GM18526 (cell line): ENCODE results near the gene CMIP.

Experiments used
- POLR2A ChIP-seq: IDR thresholded peaks from 3 replicates; pipeline ENCODE4 v1.6.1; 2011; ENCODE audit not compliant: insufficient read length; ENCODE audit errors: extremely low read depth

Gene CMIP

GRCh38 chr16:81700780-81701165 is 256.2 kb downstream of the CMIP start:
- TF ChIP-seq POLR2A, result no peak

DNA sequence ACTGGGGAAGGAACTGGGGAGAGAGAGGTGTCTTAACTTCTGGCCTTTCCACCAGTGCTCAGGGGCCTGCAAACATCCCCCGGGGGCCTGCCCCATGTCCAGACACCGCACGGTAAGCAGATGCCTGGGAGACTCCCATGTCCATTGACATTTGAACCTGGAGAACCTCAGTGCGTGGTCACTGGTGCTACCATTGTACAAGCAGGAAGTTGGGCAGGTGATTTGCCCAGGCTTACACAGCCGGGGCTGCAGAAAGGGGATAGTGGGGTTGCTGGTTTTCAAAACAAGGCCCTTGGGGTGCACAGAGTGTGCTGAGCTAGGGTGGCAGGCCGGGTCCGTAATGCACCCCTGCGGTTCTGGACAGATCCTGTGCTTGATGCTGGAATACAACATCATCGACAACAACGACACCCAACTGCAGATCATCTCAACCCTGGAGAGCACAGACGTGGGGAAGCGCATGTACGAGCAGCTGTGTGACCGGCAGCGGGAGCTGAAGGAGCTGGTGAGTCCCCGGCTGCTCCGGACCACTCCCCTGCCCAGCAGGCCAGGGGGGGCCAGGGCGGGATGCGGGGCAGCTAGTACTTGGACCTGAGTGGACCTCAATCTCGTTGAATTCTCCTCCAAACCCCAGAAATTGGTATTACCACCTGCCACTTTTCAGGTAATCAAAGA is 256.8 kb downstream of the CMIP start:
- no peak for TF ChIP-seq POLR2A

DNA sequence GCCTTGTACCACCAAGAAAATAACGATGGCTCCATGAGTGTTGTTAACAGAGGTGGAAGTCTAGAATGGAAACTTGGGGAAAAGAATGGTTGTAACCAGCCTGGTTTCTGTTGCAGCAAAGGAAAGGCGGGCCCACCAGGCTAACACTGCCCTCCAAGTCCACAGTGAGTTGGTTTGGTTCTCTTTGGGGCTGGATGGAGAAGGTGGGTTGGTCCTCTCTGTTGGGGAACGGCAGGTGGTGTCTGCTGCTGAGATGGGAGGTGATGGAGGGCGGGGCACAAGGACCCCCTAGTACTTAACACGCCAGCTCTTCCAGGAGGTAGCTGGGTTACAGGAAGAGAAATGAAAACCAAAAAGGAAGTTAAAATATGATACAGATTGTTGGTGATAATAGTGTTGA is 257.9 kb downstream of the CMIP start:
- no peak for TF ChIP-seq POLR2A

DNA sequence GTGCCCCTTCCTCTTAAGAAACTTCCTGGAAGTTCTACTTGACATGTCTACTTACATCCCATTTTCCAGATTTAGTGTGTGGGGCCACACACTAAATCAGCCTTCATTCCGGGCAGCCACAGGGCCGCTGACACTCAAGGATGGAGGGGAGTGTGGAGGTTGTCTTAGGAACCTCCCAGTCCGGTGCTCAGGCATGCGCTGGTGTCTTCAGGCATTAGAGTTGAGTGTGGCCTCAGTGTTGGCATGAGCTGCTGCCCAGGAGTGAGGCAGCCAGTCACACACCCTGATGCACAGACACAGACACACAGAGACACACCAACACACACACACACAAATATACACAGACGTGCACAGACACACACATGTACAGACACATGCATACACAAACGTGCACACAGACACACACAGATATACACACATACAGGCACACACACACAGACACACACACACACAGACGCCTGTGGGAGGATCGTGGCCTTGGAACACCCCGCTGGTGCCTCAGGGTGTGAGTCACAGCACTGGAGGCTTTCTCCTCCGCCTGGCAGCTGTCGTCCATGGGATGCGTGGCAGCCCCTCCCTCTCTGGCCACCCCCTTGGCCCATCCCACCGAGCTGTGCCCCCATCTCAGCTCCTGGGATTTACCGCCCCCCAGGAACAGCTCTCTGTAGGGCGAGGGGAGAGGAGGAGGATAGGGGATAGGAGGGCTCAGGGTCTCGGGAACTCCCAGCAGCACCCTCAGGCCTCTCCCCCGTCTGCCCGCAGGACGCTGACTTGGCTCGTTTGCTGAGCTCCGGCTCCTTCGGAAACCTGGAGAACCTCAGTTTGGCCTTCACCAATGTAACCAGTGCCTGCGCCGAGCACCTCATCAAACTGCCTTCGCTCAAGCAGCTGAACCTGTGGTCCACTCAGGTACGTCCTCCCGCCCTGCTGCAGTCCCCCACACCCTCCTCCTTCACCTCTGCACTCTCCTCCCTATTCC is 258.9 kb downstream of the CMIP start:
- TF ChIP-seq POLR2A, result no peak

- no peak for TF ChIP-seq POLR2A
These were observed 260.7 kb downstream of the CMIP start for GRCh38 chr16:81705261-81705660.

DNA sequence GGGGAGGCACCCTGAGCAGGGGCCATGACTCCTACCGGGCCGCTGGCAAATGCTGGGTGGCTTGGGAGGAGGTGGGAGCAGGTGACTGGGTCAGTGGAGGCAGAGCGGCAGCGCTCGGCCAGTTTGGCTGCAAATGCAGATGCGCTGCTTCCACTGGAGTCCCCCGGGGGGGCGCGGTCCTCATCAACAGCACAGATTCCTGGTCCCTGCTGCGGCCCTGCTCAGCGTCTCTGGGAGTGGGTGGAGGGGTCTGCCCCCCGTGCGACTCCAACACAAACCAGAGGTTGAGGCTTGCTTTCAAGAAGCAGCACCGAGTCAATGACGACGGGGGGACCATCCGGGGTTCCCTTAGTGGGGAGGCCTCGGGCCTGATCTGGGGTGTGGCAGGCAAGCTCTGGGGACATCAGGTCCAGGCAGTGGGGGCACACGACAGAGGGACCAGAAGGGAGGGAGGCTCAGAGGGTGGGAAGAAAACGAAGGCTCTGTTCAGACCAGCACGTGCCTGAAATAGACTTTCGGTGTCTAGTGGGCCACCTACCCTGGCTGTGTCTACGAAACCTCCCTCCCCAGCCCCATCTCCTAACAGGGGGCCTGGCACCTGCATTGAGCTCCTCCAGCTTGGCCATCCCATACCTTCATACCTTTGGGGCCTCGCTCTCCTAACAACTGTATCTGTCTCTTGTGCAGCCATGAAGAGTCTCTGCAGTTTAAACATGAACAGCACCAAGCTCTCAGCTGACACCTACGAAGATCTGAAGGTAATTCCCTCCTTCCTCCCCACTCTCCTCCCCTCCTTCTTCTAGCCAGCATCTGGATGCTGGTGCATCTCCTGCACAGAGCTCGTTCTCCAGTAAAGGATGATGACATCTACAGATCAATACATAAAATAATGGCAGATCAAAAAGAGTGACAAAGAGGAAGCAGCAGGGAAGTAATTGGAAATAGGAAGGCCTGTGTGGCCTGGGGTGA is 262.0 kb downstream of the CMIP start:
- TF ChIP-seq POLR2A, result no peak

DNA sequence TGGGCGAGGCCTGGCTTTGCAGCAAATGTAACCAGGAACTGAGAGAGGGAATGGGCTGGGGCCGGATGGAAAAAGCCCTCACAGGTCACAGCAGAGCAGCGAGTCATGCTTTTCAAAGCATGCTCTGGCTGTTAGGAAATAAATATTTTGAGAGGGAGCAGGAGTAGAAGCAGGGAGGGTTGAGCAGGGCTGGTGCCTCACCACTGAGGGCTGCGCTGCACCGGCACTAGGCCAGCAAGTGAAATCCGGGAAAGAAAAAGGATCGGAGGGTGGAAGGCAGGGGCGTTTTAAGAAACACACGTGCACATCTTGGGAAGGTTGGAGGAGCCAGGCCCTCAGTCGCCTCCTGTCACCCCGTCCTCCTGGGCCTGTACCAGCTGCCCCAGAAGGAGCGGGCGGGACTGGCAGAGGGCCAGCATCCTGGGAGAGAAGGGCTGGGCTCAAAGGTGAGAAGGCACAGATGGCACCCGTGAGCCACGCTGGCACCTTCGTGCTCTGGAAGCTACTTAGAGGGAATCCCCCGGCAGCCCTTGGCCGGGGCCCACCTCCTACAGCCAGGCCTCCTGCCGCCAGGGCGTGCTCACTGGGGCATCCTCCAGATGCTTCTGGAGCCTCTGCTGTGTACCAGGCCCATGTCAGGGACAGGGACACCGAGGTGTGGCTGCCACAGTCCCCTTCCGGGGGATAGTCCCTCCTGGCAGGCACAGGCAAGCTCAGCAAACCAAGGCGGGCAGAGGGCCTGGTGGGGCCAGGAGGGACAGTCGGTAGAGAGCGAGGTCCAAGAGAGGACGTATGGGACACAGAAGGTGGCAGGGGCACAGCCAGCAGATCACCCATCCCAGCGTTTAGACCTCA is 263.0 kb downstream of the CMIP start:
- TF ChIP-seq POLR2A, result no peak

DNA sequence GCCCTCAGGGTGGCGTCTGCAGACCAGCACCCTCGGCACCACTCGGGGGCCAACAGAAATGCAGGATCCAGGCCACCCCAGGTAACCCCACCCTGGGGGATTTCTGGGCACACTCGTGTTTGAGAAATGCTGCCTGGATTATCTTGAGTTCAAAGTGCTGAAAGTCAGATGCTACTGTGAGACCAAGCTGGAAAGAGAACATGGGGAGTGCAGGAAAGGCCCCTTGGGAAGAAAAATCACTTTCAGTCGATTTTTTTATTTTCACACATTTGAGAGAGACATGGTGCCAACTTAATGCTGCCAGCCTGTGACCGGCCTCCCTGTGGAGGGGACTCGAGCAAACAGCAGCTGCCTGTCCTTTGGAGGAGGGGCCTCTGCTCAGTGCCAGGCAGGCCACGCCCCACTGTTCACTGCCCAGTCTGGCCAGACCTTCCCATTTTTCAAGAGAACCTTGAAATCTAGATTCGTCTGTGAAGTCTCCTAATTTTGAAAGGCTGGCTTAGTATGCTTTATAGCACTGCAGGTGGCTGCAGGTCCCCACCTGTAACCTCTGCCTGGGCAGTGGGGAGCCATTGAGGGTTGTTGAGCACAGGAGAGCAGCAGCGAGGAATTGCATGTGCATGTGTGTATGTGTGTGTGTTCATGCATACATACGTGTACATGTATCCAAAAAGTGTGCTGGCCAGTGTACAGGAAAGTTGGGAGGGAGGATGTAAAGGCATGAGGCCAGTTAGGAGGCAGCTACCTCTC is 263.8 kb downstream of the CMIP start:
- TF ChIP-seq POLR2A, result no peak

- no peak for TF ChIP-seq POLR2A
These were observed 264.6 kb downstream of the CMIP start for GRCh38 chr16:81709016-81709900.

DNA sequence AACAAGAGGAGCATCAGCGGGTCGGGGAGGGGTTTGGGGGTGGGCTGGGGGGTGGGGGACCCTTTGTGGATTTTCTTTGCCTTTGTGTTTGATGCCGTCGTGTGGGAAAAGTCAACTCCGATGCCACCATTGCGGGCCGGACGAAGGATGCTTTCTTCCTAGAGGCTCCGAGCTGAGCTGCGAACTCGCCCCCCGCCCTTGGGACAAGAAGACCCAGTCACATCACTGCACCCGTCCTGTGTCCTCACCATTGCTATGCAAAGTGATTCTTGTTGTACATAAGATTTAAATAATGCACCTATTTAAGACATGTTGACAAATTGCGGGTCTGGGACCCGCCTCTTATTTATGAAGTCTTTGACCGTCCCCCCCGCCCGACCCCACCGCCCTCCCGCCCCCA is 265.4 kb downstream of the CMIP start:
- no peak for TF ChIP-seq POLR2A

DNA sequence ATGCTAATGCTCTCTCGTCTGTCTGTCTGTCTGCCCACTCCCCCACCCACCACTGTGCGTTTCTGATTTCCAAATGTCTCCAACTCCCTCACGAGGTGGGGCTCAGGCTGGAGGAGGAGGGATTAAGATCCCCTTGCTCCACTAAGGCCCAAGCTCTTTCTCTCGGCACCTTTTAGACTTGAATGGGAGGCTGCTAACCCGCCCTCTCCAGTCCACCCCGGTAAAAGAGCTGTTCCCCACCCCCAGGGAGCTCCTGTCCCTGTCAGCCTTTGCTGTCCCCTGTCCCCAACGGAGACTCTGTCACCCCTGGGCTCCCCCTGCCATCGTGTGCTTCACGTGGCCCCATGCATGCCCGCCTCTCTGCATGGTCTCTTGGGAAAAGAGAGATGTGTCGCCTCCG is 266.0 kb downstream of the CMIP start:
- no peak for TF ChIP-seq POLR2A

GRCh38 chr16:81711657-81712319 is 267.2 kb downstream of the CMIP start:
- no peak for TF ChIP-seq POLR2A

DNA sequence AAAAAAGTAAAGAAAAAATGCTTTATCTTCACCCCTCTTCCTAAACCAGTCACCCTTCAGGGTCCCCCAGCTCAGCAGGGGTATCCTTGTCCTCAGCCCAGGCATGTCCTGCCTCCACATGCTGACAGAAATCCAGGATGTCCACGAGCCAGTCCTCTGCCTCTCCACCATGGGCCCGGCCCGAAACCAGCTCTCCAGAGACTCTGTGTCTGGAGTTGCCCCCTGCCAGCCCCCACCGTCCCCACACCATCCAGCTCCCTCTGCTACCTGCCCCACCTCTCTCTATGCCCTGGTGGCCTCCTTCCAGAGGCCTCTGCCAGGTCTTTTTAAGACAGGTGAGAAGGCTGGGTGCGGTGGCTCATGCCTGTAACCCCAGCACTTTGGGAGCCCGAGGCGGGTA is 268.1 kb downstream of the CMIP start:
- no peak for TF ChIP-seq POLR2A
